Measurements from ENCODE around the gene RAP1GAP. TPM values are rescaled to one million over a fixed set of nuclear protein-coding genes. Genes with fewer than 3 reads are reported as not detected.

Gene RAP1GAP
- total RNA-seq, 1 experiment from 2014 or later, result 13.4 TPM

GRCh38 chr1:21659099-21659923 lies 9.8 kb downstream of the RAP1GAP start (continued):
- TF ChIP-seq POLR2AphosphoS5 (IDR thresholded peaks at IDR 0.05; ENCODE audit: low read depth, low read length) (peak; percentile 57), REST (IDR thresholded peaks at IDR 0.05; ENCODE audit: low read depth) (peak; percentile 93)

- CTCF ChIA-PET, result interaction anchor here (2.5 kb wide), 1 partner anchor 10 kb away, joined by 8 read pairs; no protein-coding TSS in a partner anchor
- POLR2A ChIA-PET, result no interaction called here
- no peak for TF ChIP-seq SP1 (IDR thresholded peaks at IDR 0.05; ENCODE audit: low read depth)
- no peak for TF ChIP-seq EZH2phosphoT487 (IDR thresholded peaks at IDR 0.05; ENCODE audit: borderline replicate concordance)
- peak; percentile 39 for TF ChIP-seq RAD21 (IDR thresholded peaks at IDR 0.05; ENCODE audit: low read depth)
- TF ChIP-seq CTCF (IDR thresholded peaks at IDR 0.05 in 2 of 3, conservative IDR thresholded peaks at IDR 0.05 in 1 of 3; ENCODE audit: borderline replicate concordance in 1 of 3, insufficient read depth in 1 of 3, low read depth in 2 of 3, low read length in 2 of 3), result peak; percentile 16 to 38 (median 19); a peak in 3 of 6 replicates
These were observed 11.5 kb downstream of the RAP1GAP start for GRCh38 chr1:21657456-21658190.

More at GRCh38 chr1:21657456-21658190, 11.5 kb downstream of the RAP1GAP start:
- no peaks in the 10 kb centered on the region for H3K36me3 ChIP-seq (ENCODE audit: control insufficient read depth in 1 of 2, insufficient read depth in 2 of 2, low read length in 2 of 2)
- no peak overlapping the region for H2AFZ ChIP-seq (ENCODE audit: low read depth, low read length, poor library complexity, severe bottlenecking)
- RAD21 ChIA-PET (ENCODE audit: low non-redundant PET in 1 of 2, low total read pairs in 2 of 2, uncharacterized antibody in 2 of 2, unreplicated experiment in 2 of 2), result no interaction called here
- ATAC-seq (no peak), DNase-seq (ENCODE audit: low read depth, low spot score) (no peak)
- no peak overlapping the region for H3K4me2 ChIP-seq (ENCODE audit: low read length)
- H3K79me2 ChIP-seq (ENCODE audit: insufficient read depth, low read length), result no peaks in the 10 kb centered on the region
- H3K9me3 ChIP-seq (ENCODE audit: control insufficient read depth in 1 of 2, insufficient read depth in 1 of 2, low read depth in 1 of 2, low read length in 2 of 2), result no peaks in the 10 kb centered on the region
- no peak overlapping the region for H3K9ac ChIP-seq (ENCODE audit: low read length)
- H3K4me3 ChIP-seq (replicated peaks in 1 of 2; ENCODE audit: low read depth in 1 of 2, low read length in 2 of 2), result no peak overlapping the region
- no peaks in the 10 kb centered on the region for H4K20me1 ChIP-seq (ENCODE audit: insufficient read depth)
- intact Hi-C loops (cut with micrococcal nuclease), result loop anchor here (5.0 to 10.0 kb wide), 4 partner anchors 143 to 760 kb away; no protein-coding TSS in a partner anchor
- H3K27me3 ChIP-seq (ENCODE audit: insufficient read depth, low read length), result no peaks in the 10 kb centered on the region
- H3K27ac ChIP-seq (ENCODE audit: low read depth, low read length), result no peak overlapping the region
- peaks cover 7 to 34% of the 10 kb centered on the region in 2 experiments; a peak in 3 of 4 replicates for H3K4me1 ChIP-seq (ENCODE audit: control insufficient read depth in 1 of 2, insufficient read depth in 2 of 2, low read length in 2 of 2)
- BruUV-seq (replicated peaks), result no TSS peak
- no peaks in the 10 kb centered on the region for H3K9me2 ChIP-seq (ENCODE audit: insufficient read depth)

Data from HCT116 (cell line).